Peyer's patch (tissue), 4 donors: ENCODE measurements around the gene RMND5A.

Source experiments
- CTCF ChIP-seq, 6 experiments: fragments of 450-650 bp in 4 of 6; fragments of 200-600 bp in 2 of 6; sonication (generic) in 1 of 6; IDR thresholded peaks; one replicate each; pipeline ENCODE4 v1.5.1; 2017 to 2019; ENCODE audit warnings: antibody characterized with exemption in 6 of 6, mild to moderate bottlenecking in 3 of 6, moderate library complexity in 1 of 6
- POLR2A ChIP-seq, 2 donors: fragments of 450-650 bp; IDR thresholded peaks; one replicate each; pipeline ENCODE4 v1.5.1; 2017; ENCODE audit warnings: antibody characterized with exemption in 2 of 2, mild to moderate bottlenecking in 2 of 2, moderate library complexity in 2 of 2

DNA sequence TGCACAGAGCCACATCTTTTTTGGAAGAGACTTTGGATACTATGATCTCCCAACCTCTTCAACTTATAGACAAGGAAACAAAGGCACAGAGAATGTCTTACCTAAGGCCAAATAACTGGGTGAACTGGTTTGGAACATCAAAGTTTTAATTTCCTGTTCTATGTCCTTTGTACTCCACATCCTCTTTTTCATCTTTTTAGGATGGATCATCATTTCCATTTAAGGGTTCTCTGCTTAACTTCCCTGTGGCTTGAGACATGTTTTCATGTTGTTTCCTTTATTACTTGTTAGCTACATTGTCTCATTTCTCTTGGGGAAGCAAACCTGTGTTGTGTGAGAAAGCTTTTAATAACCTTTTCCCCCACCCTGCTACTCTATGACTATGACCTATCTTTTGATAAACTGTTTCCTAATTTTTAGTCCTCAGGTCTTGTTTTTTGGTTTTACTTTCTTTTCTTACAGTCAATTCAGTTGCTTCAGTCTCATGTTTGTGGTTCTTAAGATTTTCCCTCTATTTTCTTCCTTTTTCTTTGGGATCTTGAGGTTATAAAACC lies 22.5 kb upstream of the RMND5A start:
- TF ChIP-seq CTCF (IDR thresholded peaks at IDR 0.05) (no peak), POLR2A (IDR thresholded peaks at IDR 0.05) (no peak)
